HG02938 (cell line): ENCODE results near the gene DSCAM.

Source experiments
- ATAC-seq: cut with Tn5 transposase; IDR thresholded peaks from one replicate; pipeline ENCODE4 v1.9.1; 2021; ENCODE audit warnings: mild to moderate bottlenecking, moderate library complexity; ENCODE audit not compliant: unreplicated experiment

Gene DSCAM

GRCh38 chr21:40625991-40626390 is 221.0 kb downstream of the DSCAM start:
- ATAC-seq = no peak

GRCh38 chr21:40623528-40623927 is 223.4 kb downstream of the DSCAM start:
- no peak for ATAC-seq

GRCh38 chr21:40622531-40622930 is 224.4 kb downstream of the DSCAM start:
- no peak for ATAC-seq

- no peak for ATAC-seq
Observed at GRCh38 chr21:40620386-40621145, 226.4 kb downstream of the DSCAM start.

- ATAC-seq = no peak
Observed at GRCh38 chr21:40618191-40618973, 228.6 kb downstream of the DSCAM start.

- ATAC-seq = no peak
Observed at GRCh38 chr21:40616377-40616704, 230.6 kb downstream of the DSCAM start.

- ATAC-seq = no peak
Observed at GRCh38 chr21:40615505-40616376, 231.2 kb downstream of the DSCAM start.

- no peak for ATAC-seq
Observed at GRCh38 chr21:40613546-40614030, 233.4 kb downstream of the DSCAM start.

GRCh38 chr21:40610345-40610744 is 236.6 kb downstream of the DSCAM start:
- no peak for ATAC-seq

- no peak for ATAC-seq
Observed at GRCh38 chr21:40606341-40606740, 240.6 kb downstream of the DSCAM start.

GRCh38 chr21:40605094-40605493 is 241.9 kb downstream of the DSCAM start:
- ATAC-seq = no peak

- no peak for ATAC-seq
Observed at GRCh38 chr21:40603774-40604173, 243.2 kb downstream of the DSCAM start.

- no peak for ATAC-seq
Observed at GRCh38 chr21:40602080-40602479, 244.9 kb downstream of the DSCAM start.

- no peak for ATAC-seq
Observed at GRCh38 chr21:40595806-40596205, 251.2 kb downstream of the DSCAM start.

GRCh38 chr21:40587736-40588346 is 259.1 kb downstream of the DSCAM start:
- no peak for ATAC-seq

- ATAC-seq = no peak
Observed at GRCh38 chr21:40586575-40586974, 260.4 kb downstream of the DSCAM start.

- ATAC-seq = no peak
Observed at GRCh38 chr21:40577285-40578043, 269.5 kb downstream of the DSCAM start.

- ATAC-seq = no peak
Observed at GRCh38 chr21:40575976-40576375, 271.0 kb downstream of the DSCAM start.

GRCh38 chr21:40569357-40569756 is 277.6 kb downstream of the DSCAM start:
- ATAC-seq = no peak

- no peak for ATAC-seq
Observed at GRCh38 chr21:40568807-40569206, 278.2 kb downstream of the DSCAM start.
